Caco-2 (cell line): Measurements from ENCODE around the gene RPS6KA5. TPM values are rescaled to one million over a fixed set of nuclear protein-coding genes. Genes with fewer than 3 reads are reported as not detected.
A peak's percentile ranks its signal among the peaks of the same experiment; 100 is the strongest.

Experiments used
- Bru-seq: library from RNA; stranded (reverse); fragments of 400-500 nt; gene quantifications from one replicate; lab custom pipeline; 2021; lab: Mats Ljungman, UMichigan
- BruChase-seq, 2 experiments: library from RNA; stranded (reverse); fragments of 400-500 nt; gene quantifications; one replicate each; lab custom pipeline; 2021; lab: Mats Ljungman, UMichigan
- BruUV-seq: library from RNA; stranded (reverse); fragments of 400-500 nt; replicated peaks from 2 replicates; lab custom pipeline; 2021; lab: Mats Ljungman, UMichigan
- CTCF ChIA-PET: fragments of 300-600 bp; sonication (Branson Sonifier 250); formaldehyde crosslinking; loops from one replicate; lab custom pipeline; 2022; ENCODE audit warnings: antibody characterized with exemption; lab: Charles Lee
- POLR2A ChIA-PET: fragments of 300-600 bp; sonication (Branson Sonifier 250); formaldehyde crosslinking; loops from one replicate; lab custom pipeline; 2022; ENCODE audit warnings: antibody characterized with exemption; lab: Charles Lee
- DNase-seq, 2 experiments: peaks; one replicate each; pipeline versions ENCODE4 v3.0.0 to v3.0.0-alpha.2; 2020 to 2022
- H3K27me3 ChIP-seq: replicated peaks from 2 replicates; pipeline ENCODE4 v1.6.0; 2011; ENCODE audit warnings: low read length; ENCODE audit not compliant: control insufficient read depth, insufficient read depth
- H3K36me3 ChIP-seq: 2 replicates; pipeline ENCODE4 v1.5.1; 2011; ENCODE audit warnings: low read length; ENCODE audit not compliant: control insufficient read depth, insufficient read depth
- H3K4me1 ChIP-seq: fragments of 250-450 bp; sonication (Bioruptor Pico); 2 replicates; pipeline ENCODE4 v1.5.1; 2020; ENCODE audit warnings: mild to moderate bottlenecking
- H3K4me3 ChIP-seq: 2 replicates; pipeline ENCODE4 v1.5.1; 2011; ENCODE audit warnings: low read depth, mild to moderate bottlenecking, control low read depth, low read length
- H3K9me3 ChIP-seq: fragments of 250-450 bp; sonication (Bioruptor Pico); 2 replicates; pipeline ENCODE4 v1.5.1; 2020; ENCODE audit warnings: mild to moderate bottlenecking, moderate library complexity
- H3K27ac Mint-ChIP-seq: one replicate; pipeline ENCODE4 v1.8.0; 2022; ENCODE audit warnings: mixed read lengths; ENCODE audit not compliant: unreplicated experiment
- H3K27me3 Mint-ChIP-seq: one replicate; pipeline ENCODE4 v1.8.0; 2022; ENCODE audit warnings: mixed read lengths; ENCODE audit not compliant: insufficient read depth, unreplicated experiment
- H3K36me3 Mint-ChIP-seq: one replicate; pipeline ENCODE4 v1.8.0; 2022; ENCODE audit warnings: mild to moderate bottlenecking, mixed read lengths; ENCODE audit not compliant: insufficient read depth, unreplicated experiment
- H3K4me1 Mint-ChIP-seq: one replicate; pipeline ENCODE4 v1.8.0; 2022; ENCODE audit warnings: low read depth, mixed read lengths; ENCODE audit not compliant: unreplicated experiment
- H3K4me3 Mint-ChIP-seq: one replicate; pipeline ENCODE4 v1.8.0; 2022; ENCODE audit warnings: mild to moderate bottlenecking, moderate library complexity, mixed read lengths; ENCODE audit not compliant: unreplicated experiment
- H3K9me3 Mint-ChIP-seq: one replicate; pipeline ENCODE4 v1.8.0; 2022; ENCODE audit warnings: mixed read lengths; ENCODE audit not compliant: unreplicated experiment
- CTCF ChIP-seq, 2 experiments: fragments of 200-600 bp in 1 of 2; IDR thresholded peaks; 1 replicate in 1 of 2; 2 replicates in 1 of 2; pipeline versions ENCODE4 v1.5.1 to v1.8.0; 2011 to 2022; ENCODE audit warnings: antibody characterized with exemption in 1 of 2, control low read depth in 1 of 2, inconsistent platforms in 1 of 2, low read depth in 1 of 2, low read length in 1 of 2, mild to moderate bottlenecking in 1 of 2, moderate library complexity in 1 of 2; ENCODE audit not compliant: insufficient read depth in 1 of 2, severe bottlenecking in 1 of 2, unreplicated experiment in 1 of 2
- intact Hi-C: fragments of 100-400 bp; cut with micrococcal nuclease; formaldehyde crosslinking; loops from one replicate; pipeline ENCODE4 v1.10.0; 2022; ENCODE audit not compliant: unreplicated experiment
- long read RNA-seq: library from polyadenylated mRNA; stranded (forward); transcript quantifications from one replicate; pipeline ENCODE4 v2.0.0, GENCODE V29; 2022
- total RNA-seq: library from RNA; stranded (reverse); gene quantifications from 2 replicates; pipeline ENCODE4 v1.2.3, GENCODE V29; 2022

RPS6KA5 gene
- 5.7 and 6.0 TPM in 2 replicates for total RNA-seq
- percentile 59 among the genes with signal in this experiment for Bru-seq, nascent RNA
- BruChase-seq, experiment 1, labeled RNA remaining after a 2-hour chase = percentile 54 among the genes with signal in this experiment
- percentile 48 among the genes with signal in this experiment for BruChase-seq, experiment 2, labeled RNA remaining after a 6-hour chase
- long read RNA-seq, full-length matches to known transcripts = 8 of 11 reads
- long read RNA-seq, partial matches to known transcripts = 1 of 11 reads
- long read RNA-seq, other reads (novel, unspliced or antisense) = 2 of 11 reads

- DNase-seq = peak; percentile 99 to 100
- H3K4me1 Mint-ChIP-seq = no peaks in the 10 kb centered on the region
- Histone ChIP-seq H3K36me3 (no peaks in the 10 kb centered on the region), H3K27me3 (no peaks in the 10 kb centered on the region), H3K4me1 (no peaks in the 10 kb centered on the region), H3K4me3 (peak within 1 kb of the TSS; percentile 90), H3K9me3 (no peaks in the 10 kb centered on the region)
- no peak within 1 kb of the TSS for H3K4me3 Mint-ChIP-seq
- TF ChIP-seq CTCF (IDR thresholded peaks at IDR 0.05; ENCODE audit: insufficient read depth in 1 of 2, low read depth in 1 of 2, low read length in 1 of 2, severe bottlenecking in 1 of 2, unreplicated experiment in 1 of 2) = no peak
- POLR2A ChIA-PET = interaction anchor here (0.5 to 2.7 kb wide), 10 partner anchors 15 to 358 kb away, joined by 3 to 27 read pairs (median 4); partner anchors contain the start of gene DGLUCY
- H3K27ac Mint-ChIP-seq = no peak within 1 kb of the TSS
- no TSS peak for BruUV-seq
- no peaks in the 10 kb centered on the region for H3K36me3 Mint-ChIP-seq
- no peaks in the 10 kb centered on the region for H3K9me3 Mint-ChIP-seq
- CTCF ChIA-PET = interaction anchor here (0.6 to 2.7 kb wide), 10 partner anchors 22 to 217 kb away, joined by 3 to 18 read pairs (median 5); partner anchors contain the start of gene DGLUCY
- intact Hi-C loops = loop anchor here (1.0 to 2.0 kb wide), 5 partner anchors 54 to 158 kb away; partner anchors contain the start of gene DGLUCY
- H3K27me3 Mint-ChIP-seq = no peaks in the 10 kb centered on the region
Observed at GRCh38 chr14:91060351-91061055, at the start of gene RPS6KA5. TSS of gene RPS6KA5 (minus strand) at chr14:91060641. CDS start at chr14:91060434, 207 bp downstream.

- no peak for DNase-seq
- peaks cover 6% of the 10 kb centered on the region for H3K4me1 Mint-ChIP-seq
- TF ChIP-seq CTCF (IDR thresholded peaks at IDR 0.05; ENCODE audit: insufficient read depth in 1 of 2, low read depth in 1 of 2, low read length in 1 of 2, severe bottlenecking in 1 of 2, unreplicated experiment in 1 of 2) = no peak
- Histone ChIP-seq H3K27me3 (no peaks in the 10 kb centered on the region), H3K4me3 (no peak overlapping the region), H3K9me3 (no peaks in the 10 kb centered on the region), H3K36me3 (peaks cover 1% of the 10 kb centered on the region; the same call in 1 of the 2 replicates), H3K4me1 (peaks cover 4% of the 10 kb centered on the region)
- intact Hi-C loops = no loop called here
- H3K27ac Mint-ChIP-seq = no peak overlapping the region
- ChIA-PET CTCF (no interaction called here), POLR2A (no interaction called here)
- H3K9me3 Mint-ChIP-seq = no peaks in the 10 kb centered on the region
- BruUV-seq = no TSS peak
- H3K36me3 Mint-ChIP-seq = peaks cover 5% of the 10 kb centered on the region
- H3K27me3 Mint-ChIP-seq = no peaks in the 10 kb centered on the region
- H3K4me3 Mint-ChIP-seq = no peak overlapping the region
Observed at GRCh38 chr14:91108941-91109611, 48.6 kb upstream of the RPS6KA5 start.

GRCh38 chr14:91103116-91103515, 42.7 kb upstream of the RPS6KA5 start:
- Histone ChIP-seq H3K36me3 (no peaks in the 10 kb centered on the region), H3K4me3 (no peak overlapping the region), H3K27me3 (no peaks in the 10 kb centered on the region), H3K4me1 (no peaks in the 10 kb centered on the region), H3K9me3 (no peaks in the 10 kb centered on the region)
- ChIA-PET CTCF (no interaction called here), POLR2A (no interaction called here)
- BruUV-seq = no TSS peak
- DNase-seq = no peak
- Mint-ChIP-seq H3K27me3 (no peaks in the 10 kb centered on the region), H3K9me3 (no peaks in the 10 kb centered on the region), H3K4me1 (peaks cover 11% of the 10 kb centered on the region), H3K4me3 (no peak overlapping the region), H3K27ac (no peak overlapping the region), H3K36me3 (no peaks in the 10 kb centered on the region)
- intact Hi-C loops = no loop called here
- TF ChIP-seq CTCF (IDR thresholded peaks at IDR 0.05; ENCODE audit: insufficient read depth in 1 of 2, low read depth in 1 of 2, low read length in 1 of 2, severe bottlenecking in 1 of 2, unreplicated experiment in 1 of 2) = no peak
